ENCODE results near the gene UBASH3A.

The UBASH3A gene

DNA sequence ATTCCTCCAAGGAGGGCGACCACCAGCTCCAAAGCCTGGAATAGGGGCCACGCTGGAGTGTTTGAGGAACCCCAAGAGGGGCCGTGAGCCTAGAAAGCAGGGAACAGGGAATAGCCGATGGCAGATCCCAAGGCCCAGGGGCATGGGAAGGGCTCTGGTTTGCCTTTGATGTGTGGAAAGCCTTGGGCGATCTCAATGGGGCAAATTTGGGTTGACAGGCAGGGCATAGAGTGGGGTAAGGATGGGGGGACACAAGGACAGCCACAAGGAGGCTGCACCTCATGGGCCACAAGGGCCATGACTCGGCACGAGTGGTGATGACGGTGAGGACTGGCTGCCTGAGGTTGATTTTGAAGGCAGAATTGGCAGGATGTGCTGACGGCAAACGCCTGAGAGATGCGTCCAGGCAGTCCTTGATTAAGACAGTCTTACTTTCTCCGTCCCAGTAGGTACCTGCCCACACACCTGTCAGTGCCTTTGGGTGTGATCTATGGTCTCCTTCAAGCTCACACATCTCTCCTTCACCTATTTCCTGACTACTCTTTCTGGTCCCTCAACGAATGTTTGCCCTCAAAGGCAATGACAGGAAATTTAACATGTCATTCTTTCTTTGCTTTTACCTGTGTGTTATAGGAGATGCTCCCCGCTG is 5.8 kb upstream of the UBASH3A start:
- DNase-seq, result no peak
- no peaks in the 10 kb centered on the region for H3K36me3 Mint-ChIP-seq (ENCODE audit: low read depth)
- peak overlapping the region; percentile 95 for H3K27ac Mint-ChIP-seq
- TF ChIP-seq, protein P1, sequence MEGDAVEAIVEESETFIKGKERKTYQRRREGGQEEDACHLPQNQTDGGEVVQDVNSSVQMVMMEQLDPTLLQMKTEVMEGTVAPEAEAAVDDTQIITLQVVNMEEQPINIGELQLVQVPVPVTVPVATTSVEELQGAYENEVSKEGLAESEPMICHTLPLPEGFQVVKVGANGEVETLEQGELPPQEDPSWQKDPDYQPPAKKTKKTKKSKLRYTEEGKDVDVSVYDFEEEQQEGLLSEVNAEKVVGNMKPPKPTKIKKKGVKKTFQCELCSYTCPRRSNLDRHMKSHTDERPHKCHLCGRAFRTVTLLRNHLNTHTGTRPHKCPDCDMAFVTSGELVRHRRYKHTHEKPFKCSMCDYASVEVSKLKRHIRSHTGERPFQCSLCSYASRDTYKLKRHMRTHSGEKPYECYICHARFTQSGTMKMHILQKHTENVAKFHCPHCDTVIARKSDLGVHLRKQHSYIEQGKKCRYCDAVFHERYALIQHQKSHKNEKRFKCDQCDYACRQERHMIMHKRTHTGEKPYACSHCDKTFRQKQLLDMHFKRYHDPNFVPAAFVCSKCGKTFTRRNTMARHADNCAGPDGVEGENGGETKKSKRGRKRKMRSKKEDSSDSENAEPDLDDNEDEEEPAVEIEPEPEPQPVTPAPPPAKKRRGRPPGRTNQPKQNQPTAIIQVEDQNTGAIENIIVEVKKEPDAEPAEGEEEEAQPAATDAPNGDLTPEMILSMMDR (IDR thresholded peaks at IDR 0.05), result no peak
- H3K4me1 Mint-ChIP-seq, result peaks cover 67% of the 10 kb centered on the region
- no peaks in the 10 kb centered on the region for H3K9me3 Mint-ChIP-seq
- peak overlapping the region; percentile 33 for H3K4me3 Mint-ChIP-seq
- peaks cover 9% of the 10 kb centered on the region for H3K27me3 Mint-ChIP-seq (ENCODE audit: low read depth, poor library complexity)

DNA sequence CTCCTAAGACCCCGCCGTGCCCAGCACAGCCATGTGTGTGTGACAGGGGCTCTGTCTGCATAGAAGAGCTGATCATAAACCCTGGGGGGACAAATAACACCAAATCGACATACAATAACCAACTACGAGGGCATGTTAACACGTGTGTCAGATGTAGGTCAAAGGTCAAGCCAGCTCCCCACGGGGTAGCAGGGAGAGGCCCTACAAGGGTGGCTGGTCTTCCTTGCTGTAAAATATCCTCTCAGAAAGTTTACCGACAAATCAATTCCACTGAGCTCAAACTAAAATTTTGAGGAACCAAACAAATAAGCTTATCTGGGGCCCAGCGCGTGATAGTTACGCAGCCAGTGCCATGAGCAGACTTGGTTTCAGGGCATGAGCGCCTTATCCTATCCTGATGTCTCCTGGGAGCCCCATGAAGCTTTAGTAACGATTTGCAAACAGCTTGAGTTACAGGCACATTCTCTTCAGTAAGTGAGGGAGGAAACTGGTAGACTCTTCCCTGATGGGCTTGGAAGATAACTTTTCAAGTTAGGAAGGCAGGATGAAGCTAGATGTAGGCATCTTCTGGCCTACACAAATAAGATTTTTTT is 5.2 kb upstream of the UBASH3A start:
- H3K4me1 Mint-ChIP-seq, result peaks cover 65% of the 10 kb centered on the region
- peak overlapping the region; percentile 95 for H3K27ac Mint-ChIP-seq
- DNase-seq, result no peak

DNA sequence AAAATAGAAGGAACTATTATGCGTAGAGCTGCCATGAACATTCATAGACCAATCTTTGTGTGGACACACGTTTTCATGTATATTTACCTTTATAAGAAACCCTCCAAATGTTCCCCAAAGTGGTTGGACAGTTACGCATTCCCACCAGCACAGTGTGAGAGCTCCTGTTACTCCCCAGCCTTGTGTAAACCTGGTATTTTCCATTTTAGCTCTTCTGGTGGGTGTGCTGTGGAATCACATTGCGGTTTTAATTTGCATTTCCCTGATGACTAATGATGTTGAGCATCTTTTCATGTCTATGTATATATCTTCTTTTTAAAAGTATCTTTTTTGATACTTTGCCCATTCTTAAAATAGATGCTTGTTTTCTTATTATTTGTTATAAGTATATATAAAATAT is 3.2 kb upstream of the UBASH3A start:
- H3K4me1 Mint-ChIP-seq, result peaks cover 56% of the 10 kb centered on the region
- TF ChIP-seq, protein P1 (IDR thresholded peaks at IDR 0.05), result no peak
- no peak overlapping the region for H3K27ac Mint-ChIP-seq
- no peaks in the 10 kb centered on the region for H3K36me3 Mint-ChIP-seq (ENCODE audit: low read depth)
- no peaks in the 10 kb centered on the region for H3K9me3 Mint-ChIP-seq
- peaks cover 5% of the 10 kb centered on the region for H3K27me3 Mint-ChIP-seq (ENCODE audit: low read depth, poor library complexity)
- no peak for DNase-seq
- H3K4me3 Mint-ChIP-seq, result no peak overlapping the region

More for the DNA sequence above, 5.2 kb upstream of the UBASH3A start:
- Mint-ChIP-seq H3K4me3 (no peak overlapping the region), H3K9me3 (no peaks in the 10 kb centered on the region), H3K27me3 (ENCODE audit: low read depth, poor library complexity) (peaks cover 7% of the 10 kb centered on the region), H3K36me3 (ENCODE audit: low read depth) (no peaks in the 10 kb centered on the region)
- TF ChIP-seq, protein P1 (IDR thresholded peaks at IDR 0.05), result no peak

DNA sequence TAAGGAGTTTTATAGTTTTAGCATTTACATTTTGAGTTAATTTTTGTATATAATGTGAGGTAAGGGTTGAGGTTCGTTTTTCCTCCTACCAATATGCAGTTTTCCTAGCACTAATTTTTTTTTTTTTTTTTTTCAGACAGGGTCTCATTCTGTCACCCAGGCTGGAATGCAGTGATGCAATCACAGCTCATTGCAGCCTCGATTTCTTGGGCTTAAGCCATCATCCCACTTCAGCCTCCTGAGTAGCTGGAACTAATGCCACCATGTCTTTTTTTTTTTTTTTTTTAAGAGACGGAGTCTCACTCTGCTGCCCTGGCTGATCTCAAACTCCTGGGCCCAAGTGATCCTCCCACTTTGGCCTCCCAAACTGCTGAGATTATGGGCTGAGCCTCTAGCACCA is 2.5 kb upstream of the UBASH3A start:
- TF ChIP-seq, protein P1 (IDR thresholded peaks at IDR 0.05), result no peak
- peaks cover 53% of the 10 kb centered on the region for H3K4me1 Mint-ChIP-seq
- no peak for DNase-seq
- no peaks in the 10 kb centered on the region for H3K36me3 Mint-ChIP-seq (ENCODE audit: low read depth)
- no peak overlapping the region for H3K27ac Mint-ChIP-seq
- peaks cover 7% of the 10 kb centered on the region for H3K27me3 Mint-ChIP-seq (ENCODE audit: low read depth, poor library complexity)
- H3K4me3 Mint-ChIP-seq, result no peak overlapping the region
- H3K9me3 Mint-ChIP-seq, result no peaks in the 10 kb centered on the region

DNA sequence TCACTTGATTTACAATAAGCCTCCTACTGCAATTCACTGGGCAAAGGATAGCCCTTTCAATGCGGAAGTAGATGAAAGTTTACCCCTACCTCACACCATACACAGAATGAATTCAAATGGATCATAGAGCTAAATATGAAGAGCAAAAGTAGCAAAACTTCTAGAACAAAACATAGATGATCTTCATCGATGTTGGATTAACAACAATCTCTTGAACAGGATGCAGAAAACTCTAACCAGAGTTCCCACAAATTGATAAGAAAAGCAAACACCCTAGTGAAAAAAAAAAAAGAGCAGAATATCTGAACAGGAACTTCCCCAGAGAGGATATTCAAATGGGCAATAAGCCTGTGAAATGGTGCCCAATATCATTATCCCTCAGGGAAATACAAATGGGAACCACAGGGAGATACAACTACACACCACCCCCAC is 1.9 kb upstream of the UBASH3A start:
- no peak for DNase-seq

More for the DNA sequence above, 1.9 kb upstream of the UBASH3A start:
- TF ChIP-seq, protein P1 (IDR thresholded peaks at IDR 0.05), result no peak
- Mint-ChIP-seq H3K27ac (peak overlapping the region; percentile 3), H3K4me3 (no peak overlapping the region), H3K9me3 (no peaks in the 10 kb centered on the region), H3K36me3 (ENCODE audit: low read depth) (no peaks in the 10 kb centered on the region), H3K4me1 (peaks cover 46% of the 10 kb centered on the region), H3K27me3 (ENCODE audit: low read depth, poor library complexity) (peaks cover 9% of the 10 kb centered on the region)

All from nephron progenitor cell (in vitro differentiated cells).